ENCODE results near the gene MUC6.

GRCh38 chr11:1008001-1008802, 28.3 kb downstream of the MUC6 start:
- TF ChIP-seq CTCF (conservative IDR thresholded peaks at IDR 0.05; ENCODE audit: low read depth, low read length) (no peak), EZH2 (IDR thresholded peaks at IDR 0.05; ENCODE audit: borderline replicate concordance, low read depth, low read length, poor library complexity, severe bottlenecking) (no peak)
